ENCODE results near the gene OR6S1.
"Not testable (repeated sequence)": the region's sequence is repeated elsewhere in the genome, so short reads cannot be mapped to it uniquely, and the experiment has no call there.

OR6S1 gene

GRCh38 chr14:20671597-20672283 is 30.2 kb upstream of the OR6S1 start:
- DNase-seq (ENCODE audit: extremely low spot score, insufficient read length, low read depth) (no peak), FAIRE-seq (peak; percentile 31)

GRCh38 chr14:20668969-20669368 is 27.5 kb upstream of the OR6S1 start:
- DNase-seq (ENCODE audit: extremely low spot score, insufficient read length, low read depth), result no peak
- no peak for FAIRE-seq

GRCh38 chr14:20667957-20668356 is 26.5 kb upstream of the OR6S1 start:
- DNase-seq (ENCODE audit: extremely low spot score, insufficient read length, low read depth), result no peak
- FAIRE-seq, result peak; percentile 97

- DNase-seq (ENCODE audit: extremely low spot score, insufficient read length, low read depth), result not testable (repeated sequence)
- FAIRE-seq, result peak; percentile 68
These were observed 25.0 kb upstream of the OR6S1 start for GRCh38 chr14:20666400-20666961.

- FAIRE-seq (peak; percentile 86), DNase-seq (ENCODE audit: extremely low spot score, insufficient read length, low read depth) (no peak)
These were observed 21.7 kb upstream of the OR6S1 start for GRCh38 chr14:20662968-20663732.

- no peak for DNase-seq (ENCODE audit: extremely low spot score, insufficient read length, low read depth)
- FAIRE-seq, result no peak
These were observed 19.7 kb upstream of the OR6S1 start for GRCh38 chr14:20661197-20661596.

GRCh38 chr14:20659813-20660395 is 18.4 kb upstream of the OR6S1 start:
- FAIRE-seq, result no peak
- no peak for DNase-seq (ENCODE audit: extremely low spot score, insufficient read length, low read depth)

GRCh38 chr14:20659336-20659735 is 17.8 kb upstream of the OR6S1 start:
- no peak for DNase-seq (ENCODE audit: extremely low spot score, insufficient read length, low read depth)
- no peak for FAIRE-seq

GRCh38 chr14:20658246-20658645 is 16.8 kb upstream of the OR6S1 start:
- DNase-seq (ENCODE audit: extremely low spot score, insufficient read length, low read depth), result no peak
- FAIRE-seq, result no peak

GRCh38 chr14:20657216-20658211 is 16.0 kb upstream of the OR6S1 start:
- DNase-seq (ENCODE audit: extremely low spot score, insufficient read length, low read depth) (no peak), FAIRE-seq (no peak)

- DNase-seq (ENCODE audit: extremely low spot score, insufficient read length, low read depth) (no peak), FAIRE-seq (no peak)
These were observed 14.8 kb upstream of the OR6S1 start for GRCh38 chr14:20656274-20656673.

- FAIRE-seq, result no peak
These were observed 14.4 kb upstream of the OR6S1 start for GRCh38 chr14:20655851-20656250.

GRCh38 chr14:20652996-20653975 is 11.8 kb upstream of the OR6S1 start:
- FAIRE-seq, result no peak
- DNase-seq (ENCODE audit: extremely low spot score, insufficient read length, low read depth), result no peak

More at GRCh38 chr14:20655851-20656250, 14.4 kb upstream of the OR6S1 start:
- no peak for DNase-seq (ENCODE audit: extremely low spot score, insufficient read length, low read depth)

GRCh38 chr14:20645481-20645880 is 4.0 kb upstream of the OR6S1 start:
- FAIRE-seq (no peak), DNase-seq (ENCODE audit: extremely low spot score, insufficient read length, low read depth) (no peak)

- DNase-seq (ENCODE audit: extremely low spot score, insufficient read length, low read depth) (no peak), FAIRE-seq (no peak)
These were observed 3.0 kb upstream of the OR6S1 start for GRCh38 chr14:20644520-20644919.

GRCh38 chr14:20642755-20643154 is 1.3 kb upstream of the OR6S1 start:
- not testable (repeated sequence) for FAIRE-seq; DNase-seq (ENCODE audit: extremely low spot score, insufficient read length, low read depth)

GRCh38 chr14:20642182-20642581 is 691 bp upstream of the OR6S1 start:
- no peak for FAIRE-seq
- DNase-seq (ENCODE audit: extremely low spot score, insufficient read length, low read depth), result no peak

GRCh38 chr14:20632831-20633691 is 8.4 kb downstream of the OR6S1 start:
- DNase-seq (ENCODE audit: extremely low spot score, insufficient read length, low read depth) (no peak), FAIRE-seq (peak; percentile 67)

All from GM18507 (cell line).